Psoas muscle (tissue), 8 donors: Measurements from ENCODE around the gene BABAM1. TPM values are rescaled to one million over a fixed set of nuclear protein-coding genes. Genes with fewer than 3 reads are reported as not detected.
A peak's percentile ranks its signal among the peaks of the same experiment; 100 is the strongest.

ENCODE experiments used
- ATAC-seq, 4 donors: fragments of 200-7000 bp; cut with Tn5 transposase; one replicate each; pipeline ENCODE4 v1.9.1; 2020; ENCODE audit warnings: moderate library complexity in 3 of 4, mild to moderate bottlenecking in 2 of 4
- DNase-seq, 2 donors: peaks; one replicate each; pipeline ENCODE4 v3.0.0-alpha.2; 2020
- H3K27ac ChIP-seq: fragments of 200-600 bp; one replicate; pipeline ENCODE4 v1.8.0; 2022
- H3K27me3 ChIP-seq, 3 donors: fragments of 200-600 bp in 1 of 3; one replicate each; pipeline versions ENCODE4 v1.6.1 to v1.8.0; 2013 to 2022; ENCODE audit warnings: low read length in 2 of 3, mild to moderate bottlenecking in 2 of 3, moderate library complexity in 1 of 3; ENCODE audit not compliant: insufficient read depth in 3 of 3
- H3K36me3 ChIP-seq, 2 donors: fragments of 200-600 bp in 1 of 2; one replicate each; pipeline versions ENCODE4 v1.6.1 to v1.8.0; 2013 to 2022; ENCODE audit warnings: low read depth in 1 of 2, mild to moderate bottlenecking in 1 of 2, moderate library complexity in 1 of 2; ENCODE audit not compliant: insufficient read depth in 1 of 2
- H3K4me1 ChIP-seq: fragments of 200-600 bp; one replicate; pipeline ENCODE4 v1.8.0; 2022
- H3K4me3 ChIP-seq: fragments of 200-600 bp; one replicate; pipeline ENCODE4 v1.8.0; 2022; ENCODE audit warnings: mild to moderate bottlenecking
- H3K9me3 ChIP-seq: fragments of 200-600 bp; one replicate; pipeline ENCODE4 v1.8.0; 2022
- WGBS, 3 donors: extraction: QIAGEN DNeasy Blood & Tissue Kit; methylation state at CpG; one replicate each; pipeline versions ENCODE4 v1.1.6 to v1.1.7; 2013; 5-methylcytosine and 5-hydroxymethylcytosine counted together
- intact Hi-C, 2 donors: fragments of 100-400 bp; cut with DNase I; formaldehyde crosslinking; loops; one replicate each; pipeline versions ENCODE4 v1.11.0 to v1.14.2; 2022
- polyA plus RNA-seq, 3 donors: library from polyadenylated mRNA; stranded (reverse); fragments of 200-250 nt; gene quantifications; one replicate each; pipeline ENCODE4 v1.2.3, GENCODE V29; 2013
- total RNA-seq, 4 donors: library from RNA; stranded (reverse); fragmentation: NEBNext Ultra II Directional in 2 of 4; extraction: Animal tissue kit (Norgen Biotek cat#: 25700) in 2 of 4; gene quantifications; one replicate each; pipeline versions ENCODE4 v1.2.1 to v1.2.4, GENCODE V29; 2021 to 2023
- TF ChIP-seq, protein P1 (sequence below): fragments of 200-600 bp; IDR thresholded peaks from one replicate; pipeline ENCODE4 v1.8.0; 2022; ENCODE audit warnings: antibody characterized with exemption
- donor health status: healthy with polysubstance abuse.
- donor health status: DM: no; HTN: no; CAD: no; lungs with moderate emphysema.
- donor health status: Bipolar disorder and iron deficiency.
- donor health status: healthy.
- donor health status: DM: yes; HTN: yes; CAD: no.
- donor health status: DM: no; HTN: no; CAD: no.
- donor health status: DM: no; HTN: no; CAD: no.
- donor health status: DM: yes; HTN: yes; CAD: no.

Gene BABAM1
- total and polyA plus RNA-seq, 7 donors: 70.0 to 145 (median 90.7) TPM

GRCh38 chr19:17226002-17226933 is 41.0 kb upstream of the BABAM1 start, which contains the start of gene OCEL1:
Gene OCEL1 (plus strand): TSS chr19:17226226. CDS start chr19:17226248, 22 bp downstream.
- DNase-seq (peak; percentile 99), ATAC-seq (peak; percentile 95 to 97 (median 96))
- TF ChIP-seq, protein P1, sequence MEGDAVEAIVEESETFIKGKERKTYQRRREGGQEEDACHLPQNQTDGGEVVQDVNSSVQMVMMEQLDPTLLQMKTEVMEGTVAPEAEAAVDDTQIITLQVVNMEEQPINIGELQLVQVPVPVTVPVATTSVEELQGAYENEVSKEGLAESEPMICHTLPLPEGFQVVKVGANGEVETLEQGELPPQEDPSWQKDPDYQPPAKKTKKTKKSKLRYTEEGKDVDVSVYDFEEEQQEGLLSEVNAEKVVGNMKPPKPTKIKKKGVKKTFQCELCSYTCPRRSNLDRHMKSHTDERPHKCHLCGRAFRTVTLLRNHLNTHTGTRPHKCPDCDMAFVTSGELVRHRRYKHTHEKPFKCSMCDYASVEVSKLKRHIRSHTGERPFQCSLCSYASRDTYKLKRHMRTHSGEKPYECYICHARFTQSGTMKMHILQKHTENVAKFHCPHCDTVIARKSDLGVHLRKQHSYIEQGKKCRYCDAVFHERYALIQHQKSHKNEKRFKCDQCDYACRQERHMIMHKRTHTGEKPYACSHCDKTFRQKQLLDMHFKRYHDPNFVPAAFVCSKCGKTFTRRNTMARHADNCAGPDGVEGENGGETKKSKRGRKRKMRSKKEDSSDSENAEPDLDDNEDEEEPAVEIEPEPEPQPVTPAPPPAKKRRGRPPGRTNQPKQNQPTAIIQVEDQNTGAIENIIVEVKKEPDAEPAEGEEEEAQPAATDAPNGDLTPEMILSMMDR: no peak
- Histone ChIP-seq H3K36me3 (peaks cover 0 to 5% of the 10 kb centered on the region in 2 donors), H3K4me1 (peaks cover 14% of the 10 kb centered on the region), H3K4me3 (peak within 1 kb of the TSS; percentile 80), H3K27ac (peak within 1 kb of the TSS; percentile 92), H3K27me3 (no peaks in the 10 kb centered on the region), H3K9me3 (no peaks in the 10 kb centered on the region)
- intact Hi-C loops: no loop called here
- 0 to 1% (median 1%) methylated on average over 73 to 90 of the region's 90 CpGs for WGBS, 3 donors

GRCh38 chr19:17227798-17228367 is 39.4 kb upstream of the BABAM1 start:
- H3K4me3 ChIP-seq: no peak overlapping the region
- peaks cover 14% of the 10 kb centered on the region for H3K4me1 ChIP-seq
- 43 to 68% (median 59%) methylated on average over 13 of the region's 13 CpGs for WGBS, 3 donors
- peak in 1 of 2 donors; percentile 63 for DNase-seq
- peaks cover 0 to 21% of the 10 kb centered on the region in 2 donors for H3K36me3 ChIP-seq
- peak overlapping the region; percentile 92 for H3K27ac ChIP-seq
- no peaks in the 10 kb centered on the region for H3K27me3 ChIP-seq
- H3K9me3 ChIP-seq: no peaks in the 10 kb centered on the region
- TF ChIP-seq, protein P1: no peak
- intact Hi-C loops: no loop called here
- ATAC-seq: no peak

DNA sequence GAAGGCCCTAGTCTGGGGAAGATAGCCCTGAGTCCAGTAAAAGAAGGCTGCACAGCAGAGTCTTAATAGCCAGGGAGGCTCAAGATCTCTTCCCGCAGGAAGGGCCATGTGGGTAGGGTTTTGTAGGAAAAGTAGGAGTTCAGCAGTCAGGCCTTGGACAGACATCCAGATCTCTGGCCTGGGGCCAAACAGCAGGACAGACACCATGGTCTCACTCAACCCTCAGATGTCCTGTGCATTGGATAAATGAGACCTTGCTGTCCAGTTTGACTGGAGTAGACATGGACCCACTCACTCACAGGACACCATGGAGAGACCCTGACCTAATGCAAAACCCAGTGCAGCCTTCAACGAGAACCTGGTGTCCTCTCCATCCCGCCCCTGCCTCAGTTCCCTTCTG is 37.4 kb upstream of the BABAM1 start:
- intact Hi-C loops: no loop called here

GRCh38 chr19:17232258-17232657 is 35.0 kb upstream of the BABAM1 start:
- DNase-seq (no peak), ATAC-seq (no peak)
- TF ChIP-seq, protein P1: no peak
- Histone ChIP-seq H3K27ac (no peak overlapping the region), H3K4me3 (no peak overlapping the region), H3K27me3 (no peaks in the 10 kb centered on the region), H3K4me1 (peaks cover 10% of the 10 kb centered on the region), H3K36me3 (peaks cover 0 to 35% of the 10 kb centered on the region in 2 donors), H3K9me3 (no peaks in the 10 kb centered on the region)
- intact Hi-C loops: no loop called here
- 82 to 89% (median 85%) methylated on average over 24 to 25 of the region's 25 CpGs for WGBS, 3 donors

More for the DNA sequence above, 37.4 kb upstream of the BABAM1 start:
- Histone ChIP-seq H3K27ac (no peak overlapping the region), H3K9me3 (no peaks in the 10 kb centered on the region), H3K36me3 (peaks cover 0 to 28% of the 10 kb centered on the region in 2 donors), H3K4me3 (no peak overlapping the region), H3K27me3 (no peaks in the 10 kb centered on the region), H3K4me1 (peaks cover 18% of the 10 kb centered on the region)
- no peak for ATAC-seq
- WGBS, 3 donors: 91 to 98% (median 95%) methylated on average over 3 of the region's 3 CpGs
- no peak for DNase-seq
- TF ChIP-seq, protein P1: no peak
